ENCODE measurements around the gene AVP. TPM values are rescaled to one million over a fixed set of nuclear protein-coding genes. Genes with fewer than 3 reads are reported as not detected.

The AVP gene
- total RNA-seq, 1 experiment from 2014 or later: not detected

- Mint-ChIP-seq H3K4me3 (ENCODE audit: low read depth, unreplicated experiment) (peak within 1 kb of the TSS; percentile 97), H3K27me3 (ENCODE audit: unreplicated experiment) (no peaks in the 10 kb centered on the region), H3K9me3 (ENCODE audit: low read depth, unreplicated experiment) (no peaks in the 10 kb centered on the region), H3K4me1 (ENCODE audit: low read depth, unreplicated experiment) (peaks cover 14% of the 10 kb centered on the region), H3K36me3 (ENCODE audit: insufficient read depth, unreplicated experiment) (peaks cover 25% of the 10 kb centered on the region), H3K27ac (ENCODE audit: unreplicated experiment) (peak within 1 kb of the TSS; percentile 39)
- DNase-seq: peak; percentile 86
- intact Hi-C loops (cut with micrococcal nuclease; ENCODE audit: unreplicated experiment): no loop called here
- CTCF ChIA-PET: interaction anchor here (0.6 kb wide), 1 partner anchor 230 kb away, joined by 5 read pairs; no protein-coding TSS in a partner anchor
- TF ChIP-seq, protein P1, sequence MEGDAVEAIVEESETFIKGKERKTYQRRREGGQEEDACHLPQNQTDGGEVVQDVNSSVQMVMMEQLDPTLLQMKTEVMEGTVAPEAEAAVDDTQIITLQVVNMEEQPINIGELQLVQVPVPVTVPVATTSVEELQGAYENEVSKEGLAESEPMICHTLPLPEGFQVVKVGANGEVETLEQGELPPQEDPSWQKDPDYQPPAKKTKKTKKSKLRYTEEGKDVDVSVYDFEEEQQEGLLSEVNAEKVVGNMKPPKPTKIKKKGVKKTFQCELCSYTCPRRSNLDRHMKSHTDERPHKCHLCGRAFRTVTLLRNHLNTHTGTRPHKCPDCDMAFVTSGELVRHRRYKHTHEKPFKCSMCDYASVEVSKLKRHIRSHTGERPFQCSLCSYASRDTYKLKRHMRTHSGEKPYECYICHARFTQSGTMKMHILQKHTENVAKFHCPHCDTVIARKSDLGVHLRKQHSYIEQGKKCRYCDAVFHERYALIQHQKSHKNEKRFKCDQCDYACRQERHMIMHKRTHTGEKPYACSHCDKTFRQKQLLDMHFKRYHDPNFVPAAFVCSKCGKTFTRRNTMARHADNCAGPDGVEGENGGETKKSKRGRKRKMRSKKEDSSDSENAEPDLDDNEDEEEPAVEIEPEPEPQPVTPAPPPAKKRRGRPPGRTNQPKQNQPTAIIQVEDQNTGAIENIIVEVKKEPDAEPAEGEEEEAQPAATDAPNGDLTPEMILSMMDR (IDR thresholded peaks at IDR 0.05; ENCODE audit: unreplicated experiment): no peak
- BruUV-seq (replicated peaks): no TSS peak
Measured at GRCh38 chr20:3045816-3046676, 38.5 kb downstream of the AVP start, which contains the start of gene MRPS26. Gene MRPS26, plus strand, starts transcription at chr20:3046052. Its CDS starts 17 bp downstream, at chr20:3046069.

GRCh38 chr20:3045042-3045815 lies 39.3 kb downstream of the AVP start:
- BruUV-seq (replicated peaks): no TSS peak
- intact Hi-C loops (cut with micrococcal nuclease; ENCODE audit: unreplicated experiment): no loop called here
- peak; percentile 64 for DNase-seq
- Mint-ChIP-seq H3K9me3 (ENCODE audit: low read depth, unreplicated experiment) (no peaks in the 10 kb centered on the region), H3K4me3 (ENCODE audit: low read depth, unreplicated experiment) (peak overlapping the region; percentile 97), H3K27ac (ENCODE audit: unreplicated experiment) (peak overlapping the region; percentile 39), H3K27me3 (ENCODE audit: unreplicated experiment) (no peaks in the 10 kb centered on the region), H3K4me1 (ENCODE audit: low read depth, unreplicated experiment) (peaks cover 14% of the 10 kb centered on the region), H3K36me3 (ENCODE audit: insufficient read depth, unreplicated experiment) (peaks cover 29% of the 10 kb centered on the region)
- TF ChIP-seq, protein P1 (IDR thresholded peaks at IDR 0.05; ENCODE audit: unreplicated experiment): no peak
- CTCF ChIA-PET: interaction anchor here (0.7 kb wide), 1 partner anchor 25 kb away, joined by 3 read pairs; no protein-coding TSS in a partner anchor

GRCh38 chr20:3044336-3044965 lies 40.1 kb downstream of the AVP start:
- CTCF ChIA-PET: interaction anchor here (0.6 kb wide), 1 partner anchor 280 kb away, joined by 4 read pairs; no protein-coding TSS in a partner anchor
- Mint-ChIP-seq H3K9me3 (ENCODE audit: low read depth, unreplicated experiment) (no peaks in the 10 kb centered on the region), H3K4me3 (ENCODE audit: low read depth, unreplicated experiment) (peak overlapping the region; percentile 97), H3K27me3 (ENCODE audit: unreplicated experiment) (no peaks in the 10 kb centered on the region), H3K27ac (ENCODE audit: unreplicated experiment) (no peak overlapping the region), H3K36me3 (ENCODE audit: insufficient read depth, unreplicated experiment) (peaks cover 30% of the 10 kb centered on the region), H3K4me1 (ENCODE audit: low read depth, unreplicated experiment) (peaks cover 14% of the 10 kb centered on the region)
- intact Hi-C loops (cut with micrococcal nuclease; ENCODE audit: unreplicated experiment): no loop called here
- TF ChIP-seq, protein P1 (IDR thresholded peaks at IDR 0.05; ENCODE audit: unreplicated experiment): no peak
- BruUV-seq (replicated peaks): no TSS peak
- DNase-seq: no peak

- Mint-ChIP-seq H3K36me3 (ENCODE audit: insufficient read depth, unreplicated experiment) (peaks cover 27% of the 10 kb centered on the region), H3K27me3 (ENCODE audit: unreplicated experiment) (no peaks in the 10 kb centered on the region), H3K27ac (ENCODE audit: unreplicated experiment) (no peak within 1 kb of the TSS), H3K4me1 (ENCODE audit: low read depth, unreplicated experiment) (peaks cover 14% of the 10 kb centered on the region), H3K9me3 (ENCODE audit: low read depth, unreplicated experiment) (no peaks in the 10 kb centered on the region), H3K4me3 (ENCODE audit: low read depth, unreplicated experiment) (no peak within 1 kb of the TSS)
- no TSS peak for BruUV-seq (replicated peaks)
- CTCF ChIA-PET: no interaction called here
- TF ChIP-seq, protein P1 (IDR thresholded peaks at IDR 0.05; ENCODE audit: unreplicated experiment): no peak
- no peak for DNase-seq
- intact Hi-C loops (cut with micrococcal nuclease; ENCODE audit: unreplicated experiment): no loop called here
Measured at GRCh38 chr20:3043322-3043721, 41.2 kb downstream of the AVP start, which contains the start of gene GNRH2. Gene GNRH2, plus strand, starts transcription at chr20:3043622. Its CDS starts 793 bp downstream, at chr20:3044415.
